GM23338 (cell line): Measurements from ENCODE around the gene SBF2. TPM values are rescaled to one million over a fixed set of nuclear protein-coding genes. Genes with fewer than 3 reads are reported as not detected.
A peak's percentile ranks its signal among the peaks of the same experiment; 100 is the strongest.

Source experiments
- ATAC-seq: fragments of 200-7000 bp; cut with Tn5 transposase; 3 replicates; pipeline ENCODE4 v1.9.1; 2020
- DNase-seq: peaks from one replicate; pipeline ENCODE4 v3.0.0-alpha.2; 2015; ENCODE audit warnings: low spot score
- H2AFZ ChIP-seq: fragments of 200-600 bp; sonication (generic); 2 replicates; pipeline ENCODE4 v1.8.0; 2016; ENCODE audit warnings: antibody characterized with exemption, mild to moderate bottlenecking, moderate library complexity
- H3F3A ChIP-seq: fragments of 200-600 bp; sonication (generic); replicated peaks from 2 replicates; pipeline ENCODE4 v1.8.0; 2017; ENCODE audit warnings: antibody characterized with exemption, mixed run types, low read depth
- H3K27ac ChIP-seq: fragments of 200-600 bp; sonication (generic); 2 replicates; pipeline ENCODE4 v1.6.1; 2016; ENCODE audit warnings: low read depth
- H3K27me3 ChIP-seq: fragments of 200-600 bp; sonication (generic); 2 replicates; pipeline ENCODE4 v1.8.0; 2016; ENCODE audit warnings: mild to moderate bottlenecking, mixed run types, moderate library complexity; ENCODE audit not compliant: insufficient read depth
- H3K36me3 ChIP-seq: fragments of 200-600 bp; sonication (generic); 2 replicates; pipeline ENCODE4 v1.8.0; 2016; ENCODE audit warnings: mild to moderate bottlenecking; ENCODE audit not compliant: insufficient read depth
- H3K4me1 ChIP-seq: fragments of 200-600 bp; sonication (generic); 2 replicates; pipeline ENCODE4 v1.8.0; 2016; ENCODE audit warnings: mild to moderate bottlenecking, moderate library complexity; ENCODE audit not compliant: insufficient read depth
- H3K4me2 ChIP-seq: fragments of 200-600 bp; sonication (generic); 2 replicates; pipeline ENCODE4 v1.7.1; 2017; ENCODE audit warnings: mixed run types
- H3K4me3 ChIP-seq: fragments of 200-600 bp; sonication (generic); 2 replicates; pipeline ENCODE4 v1.6.1; 2016; ENCODE audit warnings: mixed run types
- H3K79me2 ChIP-seq: fragments of 200-600 bp; sonication (generic); replicated peaks from 2 replicates; pipeline ENCODE4 v1.8.0; 2017; ENCODE audit warnings: mild to moderate bottlenecking; ENCODE audit not compliant: insufficient read depth
- H3K9me2 ChIP-seq: fragments of 200-600 bp; sonication (generic); 2 replicates; pipeline ENCODE4 v1.8.0; 2017; ENCODE audit not compliant: insufficient read depth
- H4K20me1 ChIP-seq: fragments of 200-600 bp; sonication (generic); replicated peaks from 2 replicates; pipeline ENCODE4 v1.8.0; 2017; ENCODE audit warnings: mild to moderate bottlenecking; ENCODE audit not compliant: insufficient read depth
- H3K27ac Mint-ChIP-seq: 2 replicates; pipeline ENCODE4 v1.8.0; 2020; ENCODE audit warnings: inconsistent platforms, mild to moderate bottlenecking, moderate library complexity, mixed read lengths
- H3K27me3 Mint-ChIP-seq: 3 replicates; pipeline ENCODE4 v1.8.0; 2022; ENCODE audit warnings: low read depth, mild to moderate bottlenecking, moderate library complexity, mixed read lengths, inconsistent platforms; ENCODE audit not compliant: insufficient read depth, poor library complexity
- H3K36me3 Mint-ChIP-seq: 3 replicates; pipeline ENCODE4 v1.8.0; 2021; ENCODE audit warnings: low read depth, mild to moderate bottlenecking, inconsistent platforms, moderate library complexity, mixed read lengths
- H3K4me1 Mint-ChIP-seq: 3 replicates; pipeline ENCODE4 v1.8.0; 2020; ENCODE audit warnings: mild to moderate bottlenecking, inconsistent platforms, mixed read lengths
- H3K4me3 Mint-ChIP-seq: 3 replicates; pipeline ENCODE4 v1.8.0; 2021; ENCODE audit warnings: moderate library complexity, mild to moderate bottlenecking, inconsistent platforms, mixed read lengths
- H3K9me3 Mint-ChIP-seq: 3 replicates; pipeline ENCODE4 v1.8.0; 2020; ENCODE audit warnings: moderate library complexity, mild to moderate bottlenecking, inconsistent platforms, mixed read lengths
- CTCF ChIP-seq, 2 experiments: fragments of 200-600 bp in 1 of 2; sonication (generic) in 1 of 2; conservative IDR thresholded peaks; 2 replicates each; pipeline versions ENCODE4 v1.5.1 to v1.6.1; 2016 to 2017; ENCODE audit warnings: antibody characterized with exemption in 2 of 2, low read depth in 2 of 2, mild to moderate bottlenecking in 2 of 2, moderate library complexity in 1 of 2
- EZH2 ChIP-seq: fragments of 200-600 bp; sonication (generic); IDR thresholded peaks from one replicate; pipeline ENCODE4 v1.8.0; 2017; ENCODE audit warnings: antibody characterized with exemption, mild to moderate bottlenecking, low read depth; ENCODE audit not compliant: unreplicated experiment
- POLR2AphosphoS5 ChIP-seq: IDR thresholded peaks from 2 replicates; pipeline ENCODE4 v1.6.1; 2016; ENCODE audit warnings: antibody characterized with exemption, low read depth
- REST ChIP-seq: IDR thresholded peaks from one replicate; pipeline ENCODE4 v1.6.1; 2018; ENCODE audit warnings: antibody characterized with exemption; ENCODE audit not compliant: unreplicated experiment
- STAT1 ChIP-seq: IDR thresholded peaks from one replicate; pipeline ENCODE4 v1.6.1; 2016; ENCODE audit warnings: antibody characterized with exemption; ENCODE audit not compliant: unreplicated experiment
- ZNF114 ChIP-seq: fragments of 250-450 bp; sonication (Bioruptor Pico); IDR thresholded peaks from 2 replicates; pipeline ENCODE4 v1.5.0; 2020; ENCODE audit warnings: mild to moderate bottlenecking, moderate library complexity
- ZNF331 ChIP-seq: fragments of 250-450 bp; sonication (Bioruptor Pico); IDR thresholded peaks from 2 replicates; pipeline ENCODE4 v1.5.0; 2020; ENCODE audit warnings: low read depth, mild to moderate bottlenecking, moderate library complexity
- polyA plus RNA-seq: library from polyadenylated mRNA; unstranded; fragments of >200 nt; fragmentation: Nextera tagmentation; extraction: Ambion mirVana; gene quantifications from 2 replicates; pipeline ENCODE4 v1.2.1, GENCODE V29; 2016
- total RNA-seq: library from RNA; depleted of rRNA; stranded (reverse); fragments of >200 nt; shearing (Covaris generic); gene quantifications from 2 replicates; pipeline ENCODE4 v1.2.3, GENCODE V29; 2014

The SBF2 gene
- total and polyA plus RNA-seq, 2 experiments from 2014 or later: 25.6 to 53.5 TPM

GRCh38 chr11:10288881-10289764 is 4.9 kb downstream of the SBF2 start:
- Mint-ChIP-seq H3K4me3 (no peak overlapping the region), H3K27ac (no peak overlapping the region), H3K9me3 (no peaks in the 10 kb centered on the region), H3K27me3 (peaks cover 3% of the 10 kb centered on the region), H3K4me1 (peaks cover 37% of the 10 kb centered on the region), H3K36me3 (no peaks in the 10 kb centered on the region; the same call in 2 of the 3 replicates)
- Histone ChIP-seq H3K36me3 (no peaks in the 10 kb centered on the region), H3K27ac (no peak overlapping the region), H3K27me3 (no peaks in the 10 kb centered on the region), H2AFZ (no peak overlapping the region), H3K4me2 (no peak overlapping the region; the same call in 1 of the 2 replicates), H3K9me2 (no peaks in the 10 kb centered on the region), H3K4me1 (peaks cover 38% of the 10 kb centered on the region), H3K79me2 (peaks cover 73% of the 10 kb centered on the region), H4K20me1 (peaks cover 12% of the 10 kb centered on the region; the same call in 1 of the 2 replicates), H3F3A (no peaks in the 10 kb centered on the region), H3K4me3 (no peak overlapping the region)
- no peak for DNase-seq
- TF ChIP-seq EZH2 (no peak), STAT1 (no peak), CTCF (conservative IDR thresholded peaks at IDR 0.05; ENCODE audit: low read depth in 2 of 2) (peak in 1 of 2 experiments; percentile 22; a peak in 1 of 4 replicates), ZNF331 (no peak), ZNF114 (CRISPR knock-in tag) (no peak), POLR2AphosphoS5 (no peak), REST (no peak)
- ATAC-seq: no peak; the same call in 2 of the 3 replicates
